ENCODE results near the gene RPL21.

RPL21 gene

DNA sequence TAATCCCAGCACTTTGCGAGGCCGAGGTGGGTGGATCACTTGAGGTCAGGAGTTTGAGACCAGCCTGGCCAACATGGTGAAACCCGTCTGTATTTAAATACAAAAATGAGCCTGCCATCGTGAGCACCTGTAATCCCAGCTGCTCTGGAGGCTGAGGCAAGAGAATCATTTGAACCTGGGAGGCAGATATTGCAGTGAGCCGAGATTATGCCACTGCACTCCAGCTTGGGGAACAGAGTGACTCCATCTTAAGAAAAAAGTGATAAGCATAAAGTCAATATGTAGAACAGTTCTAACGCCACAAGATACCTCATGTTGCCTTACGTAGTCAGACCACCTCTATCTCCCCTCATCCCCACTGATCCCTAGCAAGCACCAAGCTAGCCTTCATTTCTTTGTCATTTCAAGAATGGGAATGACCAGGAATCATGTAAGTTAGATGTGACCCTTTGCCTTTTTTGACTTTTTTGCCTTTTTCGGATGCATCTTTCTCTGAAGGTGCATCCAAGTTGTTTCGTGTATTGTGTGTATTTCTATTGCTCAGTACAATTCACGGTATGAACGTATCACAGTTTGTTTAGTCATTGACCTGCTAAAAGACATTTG, 6.4 kb downstream of the RPL21 start:
- no peak for DNase-seq (ENCODE audit: low read depth in 1 of 2, low spot score in 1 of 2)

DNA sequence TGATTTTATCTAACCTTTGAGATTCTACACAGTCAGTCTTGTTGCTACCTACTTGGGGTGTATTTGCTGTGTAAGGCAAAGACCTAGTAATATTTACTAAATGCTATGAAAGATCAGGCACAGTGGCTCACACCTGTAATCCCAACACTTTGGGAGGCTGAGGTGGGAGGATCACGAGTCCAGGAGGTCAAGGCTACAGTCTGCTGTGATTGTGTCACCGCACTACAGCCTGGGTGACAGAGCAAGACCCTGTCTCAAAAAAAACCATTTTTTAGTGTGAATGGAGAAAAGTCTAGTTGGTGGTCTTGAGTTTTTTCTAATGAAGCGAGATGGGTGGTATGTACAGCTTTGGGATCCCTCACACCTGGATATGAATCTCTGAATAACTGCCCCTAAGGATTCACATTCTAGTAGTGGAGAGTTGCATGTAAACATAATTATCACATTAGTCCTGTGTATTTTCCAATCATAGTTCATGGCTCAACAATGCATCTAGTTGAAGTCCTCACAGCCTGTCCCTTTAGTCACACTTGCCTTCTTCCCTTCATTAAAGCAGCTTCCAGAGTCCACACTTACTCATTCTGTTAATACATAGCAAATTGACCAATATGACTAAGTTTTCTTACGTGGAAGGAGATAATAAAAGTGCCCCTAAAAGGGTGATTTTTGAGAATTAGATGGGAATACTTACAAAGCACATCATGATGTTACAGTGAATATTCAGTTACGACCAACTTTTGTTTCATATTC, 7.5 kb downstream of the RPL21 start:
- DNase-seq (ENCODE audit: low read depth in 1 of 2, low spot score in 1 of 2) = no peak

GRCh38 chr13:27259831-27260230, 8.5 kb downstream of the RPL21 start:
- DNase-seq (ENCODE audit: low read depth in 1 of 2, low spot score in 1 of 2) = no peak

DNA sequence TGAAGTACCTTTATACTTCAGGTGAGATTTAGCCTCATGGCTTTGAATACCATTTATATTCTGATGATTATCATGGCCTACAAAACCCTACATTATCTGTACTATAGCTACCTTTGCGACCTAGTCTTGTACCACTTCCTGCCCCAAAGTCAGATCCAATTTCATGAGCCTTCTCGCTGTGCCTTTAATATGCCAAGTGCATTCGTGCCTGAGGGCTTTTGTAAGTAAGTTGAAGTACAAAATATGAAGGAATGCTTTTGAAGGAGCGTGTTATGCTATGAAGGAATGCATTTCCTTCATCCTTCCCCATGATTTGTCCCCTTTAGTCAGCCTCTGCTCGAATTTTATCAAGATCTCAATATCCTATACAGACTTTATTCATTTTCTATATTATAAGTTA, 10.0 kb downstream of the RPL21 start:
- DNase-seq (ENCODE audit: low read depth in 1 of 2, low spot score in 1 of 2) = no peak

DNA sequence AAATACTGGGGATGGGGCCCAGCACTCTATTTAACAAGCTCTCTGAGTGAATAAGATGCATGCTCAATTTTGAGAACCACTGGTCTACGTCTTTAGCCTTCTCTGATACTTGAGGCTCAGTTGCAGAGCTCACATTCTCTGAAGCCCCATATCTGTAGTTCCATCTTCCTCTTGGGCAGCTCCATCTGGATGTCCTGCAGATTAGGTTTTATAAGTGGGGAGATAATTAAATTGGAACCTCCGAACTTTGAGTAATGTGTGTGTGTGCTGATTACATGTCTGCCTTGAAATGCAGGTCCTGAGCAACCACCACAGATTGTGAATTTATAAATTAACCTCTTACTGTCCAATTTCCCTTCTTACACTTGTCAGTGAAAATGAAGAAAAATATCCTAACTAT, 12.1 kb downstream of the RPL21 start:
- DNase-seq (ENCODE audit: low read depth in 1 of 2, low spot score in 1 of 2) = no peak

GRCh38 chr13:27264181-27264580, 12.8 kb downstream of the RPL21 start:
- DNase-seq (ENCODE audit: low read depth in 1 of 2, low spot score in 1 of 2) = no peak

DNA sequence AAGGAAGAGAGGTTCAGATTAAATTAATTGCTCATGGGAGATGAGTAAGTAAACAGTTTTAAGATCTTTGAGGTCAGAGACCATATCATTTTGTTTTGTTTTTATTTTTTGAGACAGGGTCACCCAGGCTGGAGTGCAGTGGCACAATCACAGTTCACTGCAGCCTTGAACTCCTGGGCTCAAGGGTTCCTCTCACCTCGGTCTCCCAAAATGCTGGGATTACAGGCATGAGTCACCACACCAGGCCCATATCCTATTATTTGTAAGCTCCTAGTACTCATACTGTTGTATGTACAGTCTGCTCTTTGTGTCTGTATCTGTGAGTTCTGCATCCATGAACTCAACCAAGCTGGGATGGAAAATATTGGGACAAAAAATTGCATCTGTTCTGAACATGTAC, 13.3 kb downstream of the RPL21 start:
- DNase-seq (ENCODE audit: low read depth in 1 of 2, low spot score in 1 of 2) = no peak

DNA sequence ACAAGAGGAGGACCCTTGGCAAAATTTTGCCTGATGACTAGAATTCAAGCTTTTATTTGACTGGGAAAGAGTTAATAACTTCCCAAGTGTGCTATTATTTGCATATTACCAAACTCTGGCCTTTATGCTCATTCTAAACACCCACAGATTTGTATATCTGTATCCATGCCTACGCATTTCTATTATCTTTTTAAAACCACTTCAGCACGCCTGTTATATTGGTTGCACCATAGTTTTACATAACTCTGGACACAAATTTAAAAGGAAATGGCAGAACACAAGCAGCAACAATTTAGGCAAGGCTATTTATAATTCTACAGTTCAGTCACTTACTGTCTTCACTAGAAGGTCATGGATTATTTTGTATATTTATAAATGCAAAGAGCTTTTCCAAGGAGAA, 15.6 kb downstream of the RPL21 start:
- no peak for DNase-seq (ENCODE audit: low read depth in 1 of 2, low spot score in 1 of 2)

- DNase-seq (ENCODE audit: low read depth in 1 of 2, low spot score in 1 of 2) = no peak
Observed at GRCh38 chr13:27267596-27267995, 16.2 kb downstream of the RPL21 start.

- no peak for DNase-seq (ENCODE audit: low read depth in 1 of 2, low spot score in 1 of 2)
Observed at GRCh38 chr13:27269114-27269665, 17.8 kb downstream of the RPL21 start.

DNA sequence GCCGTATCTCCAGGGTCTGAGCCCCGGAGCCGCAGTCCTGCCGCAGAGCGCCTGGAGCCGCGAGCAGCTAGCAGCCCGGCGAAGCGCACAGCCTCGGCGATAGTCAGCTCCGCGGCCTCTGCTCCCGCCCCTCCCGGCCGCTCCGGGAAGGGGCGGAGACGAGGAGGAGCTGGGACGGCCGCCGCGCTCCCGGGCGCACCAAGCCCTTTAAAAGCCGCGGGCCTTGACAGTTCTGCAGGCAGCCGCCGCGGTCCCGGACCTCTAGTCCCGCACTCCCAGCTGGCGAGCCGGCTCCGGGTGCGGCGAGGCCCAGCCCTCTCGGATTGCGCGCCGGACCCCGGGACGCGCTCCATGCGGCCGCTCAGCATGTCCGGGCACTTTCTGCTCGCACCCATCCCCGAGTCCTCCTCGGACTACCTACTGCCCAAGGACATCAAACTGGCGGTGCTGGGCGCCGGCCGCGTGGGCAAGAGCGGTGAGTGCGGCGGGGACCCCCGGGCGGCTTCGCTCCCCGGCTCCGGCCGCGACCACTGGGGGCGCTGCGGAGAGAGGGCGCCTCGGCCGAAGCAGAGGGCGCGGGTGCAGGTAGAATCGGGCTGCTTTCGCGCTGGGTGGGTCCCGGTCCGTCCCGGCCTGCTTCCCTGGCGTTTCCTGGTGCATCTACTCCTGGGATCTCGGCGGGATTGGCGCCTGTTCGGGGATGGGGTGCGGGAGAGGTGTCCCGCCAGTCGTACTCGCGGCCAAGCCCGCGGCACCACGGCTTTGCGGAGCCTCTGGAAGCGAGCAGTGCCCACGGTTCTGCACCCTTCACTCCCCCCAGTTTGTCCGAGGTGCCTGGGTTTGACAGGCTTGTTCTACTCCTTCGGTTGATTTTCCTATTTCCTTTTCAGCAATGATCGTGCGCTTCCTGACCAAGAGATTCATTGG, 19.5 kb downstream of the RPL21 start, which contains the start of gene RASL11A:
TSS of gene RASL11A (plus strand) at position 237 of the 927 bp plus-strand sequence. CDS start at position 352, 115 bp downstream.
- DNase-seq (ENCODE audit: low read depth in 1 of 2, low spot score in 1 of 2) = peak; percentile 42 to 71

DNA sequence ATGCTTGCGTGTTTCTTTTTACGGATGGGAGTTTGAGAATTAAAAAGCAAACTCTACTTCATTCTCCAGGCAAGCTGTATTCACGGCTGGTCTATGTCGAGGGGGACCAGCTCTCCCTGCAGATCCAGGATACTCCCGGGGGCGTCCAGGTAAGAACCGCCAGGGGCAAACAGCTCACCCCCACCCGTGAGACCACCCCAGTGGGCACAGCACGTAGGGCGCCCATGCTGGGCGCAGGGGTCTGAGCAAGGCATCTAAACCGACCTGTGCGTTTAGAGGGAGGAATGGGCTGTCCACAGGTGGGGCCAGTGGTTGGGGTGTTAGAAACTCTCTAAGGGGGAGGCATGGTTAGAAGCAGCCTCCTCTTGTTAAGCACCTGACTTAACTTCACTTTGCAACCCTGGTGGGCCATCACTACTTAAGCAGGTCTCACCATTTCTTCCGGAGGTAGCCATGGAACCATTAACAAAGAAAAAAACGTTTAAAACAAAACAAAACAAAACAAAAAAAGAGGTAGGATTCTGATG, 20.3 kb downstream of the RPL21 start:
- DNase-seq (ENCODE audit: low read depth in 1 of 2, low spot score in 1 of 2) = no peak

DNA sequence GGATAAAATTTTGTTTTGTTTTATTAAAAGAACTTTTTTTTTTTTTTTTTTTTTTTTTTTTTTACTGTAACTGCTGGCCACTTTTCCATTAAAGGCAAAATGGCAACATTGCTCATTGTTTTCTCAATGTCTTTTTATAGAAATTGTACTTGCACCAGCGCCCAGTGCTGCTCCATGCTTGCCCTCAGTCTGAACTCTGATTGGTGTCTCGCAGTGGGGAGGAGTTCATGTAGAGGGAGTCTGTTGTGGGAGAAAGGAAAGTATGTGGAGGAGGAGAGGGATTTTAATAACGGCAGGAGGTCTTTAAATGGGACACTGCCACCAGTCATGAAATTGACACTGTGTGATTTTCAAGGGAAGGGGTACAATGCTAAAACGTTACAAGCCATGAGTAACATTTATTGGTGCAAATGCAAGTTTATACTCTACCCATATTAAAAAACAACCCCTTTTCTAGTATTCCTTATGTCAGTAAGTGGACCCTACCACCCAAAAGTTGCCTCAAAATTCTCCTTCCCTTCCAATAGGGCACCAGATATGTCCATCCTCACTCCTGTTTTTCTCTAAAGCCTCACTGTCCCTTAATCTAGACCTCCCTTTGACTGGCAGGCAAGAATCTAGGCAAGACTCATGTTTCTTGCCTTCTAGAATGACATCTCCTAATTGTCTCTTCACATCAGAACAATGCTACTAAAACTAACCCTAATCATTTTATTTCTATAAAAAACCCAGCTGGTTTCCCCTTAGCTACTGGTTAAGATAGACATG, 22.5 kb downstream of the RPL21 start:
- DNase-seq (ENCODE audit: low read depth in 1 of 2, low spot score in 1 of 2) = no peak

DNA sequence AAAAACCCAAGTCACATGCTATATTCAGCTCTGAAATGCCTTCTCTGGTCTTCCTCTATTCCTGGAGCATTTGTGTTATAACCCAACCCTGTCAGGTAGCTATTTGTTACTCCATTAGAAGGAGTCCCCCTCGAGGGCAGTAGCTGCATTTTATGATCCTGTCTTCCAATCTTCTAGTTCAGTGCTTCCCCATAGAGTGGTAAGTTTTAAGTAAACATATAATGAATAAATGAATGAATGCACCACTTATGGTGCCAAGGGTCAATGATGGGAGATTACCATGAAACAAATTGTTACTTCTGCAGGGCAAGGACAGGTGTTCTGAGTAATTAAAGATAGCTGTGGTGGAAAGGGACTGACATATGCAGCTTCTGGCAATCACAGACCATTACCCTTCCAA, 23.3 kb downstream of the RPL21 start:
- DNase-seq (ENCODE audit: low read depth in 1 of 2, low spot score in 1 of 2) = no peak

DNA sequence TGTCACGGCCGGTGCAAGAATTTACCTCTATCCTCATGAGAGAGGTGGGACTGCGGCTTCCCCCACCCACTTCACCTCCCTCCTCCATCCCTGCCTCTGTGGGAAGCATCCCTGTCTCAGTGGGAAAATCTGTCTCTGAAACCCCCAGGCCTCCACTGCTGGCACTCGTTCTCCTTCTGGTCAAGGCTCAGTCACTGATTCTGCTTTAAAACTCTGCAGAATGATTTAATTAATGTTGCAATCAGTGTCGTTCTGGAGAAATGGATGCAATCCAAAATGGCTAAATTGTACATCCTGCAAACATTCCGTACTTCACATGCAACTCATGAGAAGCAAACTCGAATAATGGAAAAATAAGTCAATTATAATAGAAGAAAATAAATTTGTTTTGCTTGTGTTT, 24.8 kb downstream of the RPL21 start:
- DNase-seq (ENCODE audit: low read depth in 1 of 2, low spot score in 1 of 2) = no peak

DNA sequence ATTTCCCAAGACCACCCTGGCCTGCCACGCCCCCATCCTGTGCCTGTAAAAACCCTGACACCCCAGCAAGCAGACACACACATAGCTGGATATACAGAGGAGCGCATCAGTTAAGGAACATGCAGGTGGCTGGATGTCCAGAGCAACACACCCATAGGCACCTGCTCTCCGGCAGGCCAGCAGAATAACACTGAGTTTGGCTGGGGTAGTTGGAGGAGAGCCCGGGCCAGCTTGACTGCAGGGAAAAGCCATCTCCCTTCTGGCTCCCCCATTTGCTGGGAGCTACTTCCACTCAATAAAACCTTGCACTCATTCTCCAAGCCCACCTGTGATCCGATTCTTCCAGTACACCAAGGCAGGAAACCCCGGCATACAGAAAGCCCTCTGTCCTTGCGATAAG, 28.1 kb downstream of the RPL21 start:
- no peak for DNase-seq (ENCODE audit: low read depth in 1 of 2, low spot score in 1 of 2)

GRCh38 chr13:27280009-27280656, 28.8 kb downstream of the RPL21 start:
- no peak for DNase-seq (ENCODE audit: low read depth in 1 of 2, low spot score in 1 of 2)

- DNase-seq (ENCODE audit: low read depth in 1 of 2, low spot score in 1 of 2) = no peak
Observed at GRCh38 chr13:27280841-27281240, 29.5 kb downstream of the RPL21 start.

DNA sequence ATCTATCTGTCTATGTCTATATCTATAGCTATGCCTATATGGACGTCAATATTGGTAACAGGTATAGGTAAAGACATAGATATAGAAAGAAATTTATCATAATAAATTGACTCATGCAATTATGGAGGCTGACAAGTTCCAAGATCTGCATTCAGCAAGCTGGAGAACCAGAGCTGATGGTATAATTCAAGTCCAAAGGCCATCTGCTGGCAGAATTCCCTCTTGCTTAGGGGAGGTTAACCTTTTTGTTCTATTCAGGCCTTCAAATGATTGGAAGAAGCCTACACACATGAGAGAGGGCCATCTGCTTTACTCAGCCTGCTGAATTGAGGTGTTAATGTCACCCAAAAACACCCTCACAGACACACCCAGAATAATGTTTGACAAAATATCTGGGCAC, 30.1 kb downstream of the RPL21 start:
- DNase-seq (ENCODE audit: low read depth in 1 of 2, low spot score in 1 of 2) = no peak

DNA sequence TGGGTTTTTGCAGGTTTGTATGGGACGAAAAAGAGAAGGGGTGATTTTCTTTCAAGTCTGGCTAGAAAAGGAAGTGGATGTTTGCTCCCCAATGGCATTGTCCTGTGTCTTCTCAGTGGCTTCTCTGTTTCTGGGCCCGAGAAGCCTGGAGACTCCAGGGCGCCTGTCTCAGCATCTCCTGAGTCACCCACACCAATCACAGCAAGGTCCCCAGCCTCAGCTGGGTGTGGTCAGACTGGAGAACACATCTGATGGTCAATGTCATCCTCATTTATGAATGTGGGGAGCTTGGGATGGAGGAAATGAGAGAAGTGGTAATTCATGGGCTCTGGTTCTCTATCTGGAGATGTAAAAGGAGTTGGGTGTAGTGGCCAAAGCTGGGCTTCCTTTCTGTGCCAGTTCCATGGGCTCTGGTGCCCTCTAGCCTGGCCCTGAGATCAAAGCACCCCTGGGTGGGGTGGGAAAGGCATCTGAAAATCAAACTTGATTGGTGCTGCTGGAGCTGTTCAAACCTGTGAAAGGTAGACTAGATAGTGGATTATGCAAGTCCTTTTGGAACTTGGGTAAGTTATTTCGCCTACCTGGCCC, 32.6 kb downstream of the RPL21 start:
- no peak for DNase-seq (ENCODE audit: low read depth in 1 of 2, low spot score in 1 of 2)
